Testis (tissue), 2 donors: ENCODE results near the gene NFKBIB.

ENCODE experiments used
- POLR2A ChIP-seq: fragments of 450-650 bp; IDR thresholded peaks from one replicate; pipeline ENCODE4 v1.6.1; 2017; ENCODE audit warnings: antibody characterized with exemption, mild to moderate bottlenecking, moderate library complexity
- TF ChIP-seq, protein P1 (sequence below), 3 experiments: fragments of 450-650 bp in 2 of 3; fragments of 200-600 bp in 1 of 3; sonication (generic) in 1 of 3; IDR thresholded peaks; one replicate each; pipeline ENCODE4 v1.5.1; 2016 to 2019; ENCODE audit warnings: antibody characterized with exemption in 3 of 3, mild to moderate bottlenecking in 2 of 3, moderate library complexity in 1 of 3

DNA sequence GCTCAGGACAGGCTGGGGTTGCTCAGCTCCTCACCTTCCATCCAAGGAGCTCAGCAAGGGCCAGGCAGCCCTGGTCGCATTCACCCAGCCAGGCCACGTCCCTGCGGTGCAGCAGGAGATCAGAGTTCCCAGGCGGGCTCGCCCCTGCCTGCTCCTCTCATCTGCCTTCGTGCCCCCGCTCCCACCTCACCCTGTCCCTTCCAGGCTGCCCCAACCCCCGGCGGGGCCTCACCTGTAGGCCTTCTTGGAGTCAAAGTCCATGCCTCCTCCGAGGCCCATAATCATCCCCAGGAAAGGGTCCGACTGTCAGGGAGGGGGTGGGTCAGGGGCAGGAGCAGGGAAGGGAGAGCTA is 20.4 kb upstream of the NFKBIB start:
- TF ChIP-seq, protein P1, sequence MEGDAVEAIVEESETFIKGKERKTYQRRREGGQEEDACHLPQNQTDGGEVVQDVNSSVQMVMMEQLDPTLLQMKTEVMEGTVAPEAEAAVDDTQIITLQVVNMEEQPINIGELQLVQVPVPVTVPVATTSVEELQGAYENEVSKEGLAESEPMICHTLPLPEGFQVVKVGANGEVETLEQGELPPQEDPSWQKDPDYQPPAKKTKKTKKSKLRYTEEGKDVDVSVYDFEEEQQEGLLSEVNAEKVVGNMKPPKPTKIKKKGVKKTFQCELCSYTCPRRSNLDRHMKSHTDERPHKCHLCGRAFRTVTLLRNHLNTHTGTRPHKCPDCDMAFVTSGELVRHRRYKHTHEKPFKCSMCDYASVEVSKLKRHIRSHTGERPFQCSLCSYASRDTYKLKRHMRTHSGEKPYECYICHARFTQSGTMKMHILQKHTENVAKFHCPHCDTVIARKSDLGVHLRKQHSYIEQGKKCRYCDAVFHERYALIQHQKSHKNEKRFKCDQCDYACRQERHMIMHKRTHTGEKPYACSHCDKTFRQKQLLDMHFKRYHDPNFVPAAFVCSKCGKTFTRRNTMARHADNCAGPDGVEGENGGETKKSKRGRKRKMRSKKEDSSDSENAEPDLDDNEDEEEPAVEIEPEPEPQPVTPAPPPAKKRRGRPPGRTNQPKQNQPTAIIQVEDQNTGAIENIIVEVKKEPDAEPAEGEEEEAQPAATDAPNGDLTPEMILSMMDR (IDR thresholded peaks at IDR 0.05): no peak
- TF ChIP-seq POLR2A: no peak
